Cardiac fibroblast (primary cell): ENCODE data around the gene MYH9.

Source experiments
- DNase-seq, 2 donors: peaks; one replicate each; pipeline versions ENCODE4 v3.0.0 to v3.0.0-alpha.2; 2010; ENCODE audit warnings: low read depth in 2 of 2
- H3K4me3 ChIP-seq, 2 donors: replicated peaks in 1 of 2; 1 replicate in 1 of 2; 2 replicates in 1 of 2; pipeline ENCODE4 v1.5.1; 2011; ENCODE audit warnings: low read depth in 2 of 2, low read length in 2 of 2, mild to moderate bottlenecking in 2 of 2, moderate library complexity in 1 of 2
- TF ChIP-seq, protein P1 (sequence below): IDR thresholded peaks from one replicate; pipeline ENCODE4 v1.5.1; 2011; ENCODE audit warnings: low read depth, mild to moderate bottlenecking, low read length, inconsistent platforms

MYH9 gene

DNA sequence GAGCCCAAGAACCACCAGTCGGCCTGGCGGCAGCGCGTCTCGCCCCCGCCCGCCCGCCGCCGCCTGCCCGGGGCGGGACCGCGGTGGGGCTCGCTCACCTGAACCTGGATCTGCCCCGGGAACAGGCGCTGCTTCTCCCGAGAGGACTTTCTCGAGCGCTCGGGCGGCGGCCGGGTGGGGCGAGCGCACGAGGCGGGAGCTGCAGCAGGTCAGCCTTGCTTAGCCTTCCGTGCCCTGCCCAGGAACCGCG, 133 bp downstream of the MYH9 start:
- TF ChIP-seq, protein P1, sequence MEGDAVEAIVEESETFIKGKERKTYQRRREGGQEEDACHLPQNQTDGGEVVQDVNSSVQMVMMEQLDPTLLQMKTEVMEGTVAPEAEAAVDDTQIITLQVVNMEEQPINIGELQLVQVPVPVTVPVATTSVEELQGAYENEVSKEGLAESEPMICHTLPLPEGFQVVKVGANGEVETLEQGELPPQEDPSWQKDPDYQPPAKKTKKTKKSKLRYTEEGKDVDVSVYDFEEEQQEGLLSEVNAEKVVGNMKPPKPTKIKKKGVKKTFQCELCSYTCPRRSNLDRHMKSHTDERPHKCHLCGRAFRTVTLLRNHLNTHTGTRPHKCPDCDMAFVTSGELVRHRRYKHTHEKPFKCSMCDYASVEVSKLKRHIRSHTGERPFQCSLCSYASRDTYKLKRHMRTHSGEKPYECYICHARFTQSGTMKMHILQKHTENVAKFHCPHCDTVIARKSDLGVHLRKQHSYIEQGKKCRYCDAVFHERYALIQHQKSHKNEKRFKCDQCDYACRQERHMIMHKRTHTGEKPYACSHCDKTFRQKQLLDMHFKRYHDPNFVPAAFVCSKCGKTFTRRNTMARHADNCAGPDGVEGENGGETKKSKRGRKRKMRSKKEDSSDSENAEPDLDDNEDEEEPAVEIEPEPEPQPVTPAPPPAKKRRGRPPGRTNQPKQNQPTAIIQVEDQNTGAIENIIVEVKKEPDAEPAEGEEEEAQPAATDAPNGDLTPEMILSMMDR, result no peak
- DNase-seq, result no peak
- H3K4me3 ChIP-seq, result peak overlapping the region; percentile 92 to 96

DNA sequence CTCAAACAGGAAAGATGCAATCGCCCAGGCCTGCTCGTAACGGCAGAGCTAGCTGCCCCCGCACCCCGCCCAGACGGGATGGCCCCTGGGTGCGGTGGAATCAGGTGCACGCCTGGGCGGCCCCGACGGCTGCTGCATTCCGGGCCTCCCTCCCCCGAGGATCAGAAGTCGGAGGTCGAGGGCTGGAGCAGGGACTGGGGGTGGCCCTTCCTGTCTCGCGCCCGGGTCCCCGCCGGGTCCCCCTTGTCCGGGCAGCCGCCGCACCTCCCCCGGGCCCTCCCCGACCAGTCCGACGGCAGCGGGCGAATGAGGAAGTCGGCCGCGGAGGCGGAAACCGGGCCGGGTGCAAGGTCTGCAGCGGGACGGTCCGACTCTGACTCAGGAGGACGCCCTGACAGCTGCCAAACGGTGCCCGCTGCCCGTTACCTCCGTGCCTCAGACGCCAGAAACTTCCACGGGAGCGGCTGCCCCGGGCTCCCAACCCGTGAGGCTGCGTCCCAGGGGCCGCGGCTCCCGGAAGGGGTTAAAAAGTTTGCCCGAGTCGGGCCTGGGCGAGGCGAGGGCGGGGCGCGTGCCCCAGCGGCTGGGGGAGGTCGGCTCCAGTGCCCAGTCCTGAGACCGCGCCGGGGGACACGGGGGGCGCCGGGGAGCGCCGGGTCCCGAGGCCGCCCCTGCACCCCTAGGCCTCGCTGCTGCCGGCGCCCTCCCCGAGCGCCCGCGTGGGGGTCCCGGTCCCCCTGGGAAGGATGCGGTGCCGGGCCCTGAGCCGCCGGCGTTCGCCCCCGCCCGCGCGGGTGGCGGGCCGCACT, 663 bp downstream of the MYH9 start:
- no peak for DNase-seq
- TF ChIP-seq, protein P1, result no peak
- peak overlapping the region; percentile 92 to 96 for H3K4me3 ChIP-seq

DNA sequence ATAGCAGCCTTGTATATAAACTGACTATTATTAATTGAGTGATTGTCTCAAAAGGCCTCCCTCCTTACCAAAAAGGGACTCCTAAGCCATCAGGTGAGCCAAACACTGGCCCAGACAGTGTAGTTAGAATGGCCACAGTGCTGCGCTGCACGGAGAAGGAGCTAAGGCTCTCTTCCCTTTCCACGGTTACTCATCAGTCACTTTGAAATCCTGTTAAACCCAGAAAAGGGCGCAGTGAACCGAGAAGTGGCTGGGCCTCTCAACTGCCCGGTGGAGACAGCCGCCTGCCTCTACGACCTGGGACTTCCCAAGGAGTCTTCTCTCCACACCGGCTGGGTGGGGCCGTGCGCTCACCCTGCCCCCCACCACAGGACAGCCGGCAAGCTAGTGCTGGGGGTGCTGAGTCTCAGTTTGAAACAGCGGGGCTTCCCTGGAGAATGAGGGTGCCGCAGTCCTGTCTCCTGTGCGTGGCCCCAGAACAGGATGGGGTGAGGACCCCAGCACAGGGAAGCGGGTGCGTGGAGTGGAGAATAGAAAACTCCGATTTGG, 1.3 kb downstream of the MYH9 start:
- peak; percentile 36 to 57 for DNase-seq
- peak overlapping the region; percentile 92 to 96 for H3K4me3 ChIP-seq
- TF ChIP-seq, protein P1, result no peak

DNA sequence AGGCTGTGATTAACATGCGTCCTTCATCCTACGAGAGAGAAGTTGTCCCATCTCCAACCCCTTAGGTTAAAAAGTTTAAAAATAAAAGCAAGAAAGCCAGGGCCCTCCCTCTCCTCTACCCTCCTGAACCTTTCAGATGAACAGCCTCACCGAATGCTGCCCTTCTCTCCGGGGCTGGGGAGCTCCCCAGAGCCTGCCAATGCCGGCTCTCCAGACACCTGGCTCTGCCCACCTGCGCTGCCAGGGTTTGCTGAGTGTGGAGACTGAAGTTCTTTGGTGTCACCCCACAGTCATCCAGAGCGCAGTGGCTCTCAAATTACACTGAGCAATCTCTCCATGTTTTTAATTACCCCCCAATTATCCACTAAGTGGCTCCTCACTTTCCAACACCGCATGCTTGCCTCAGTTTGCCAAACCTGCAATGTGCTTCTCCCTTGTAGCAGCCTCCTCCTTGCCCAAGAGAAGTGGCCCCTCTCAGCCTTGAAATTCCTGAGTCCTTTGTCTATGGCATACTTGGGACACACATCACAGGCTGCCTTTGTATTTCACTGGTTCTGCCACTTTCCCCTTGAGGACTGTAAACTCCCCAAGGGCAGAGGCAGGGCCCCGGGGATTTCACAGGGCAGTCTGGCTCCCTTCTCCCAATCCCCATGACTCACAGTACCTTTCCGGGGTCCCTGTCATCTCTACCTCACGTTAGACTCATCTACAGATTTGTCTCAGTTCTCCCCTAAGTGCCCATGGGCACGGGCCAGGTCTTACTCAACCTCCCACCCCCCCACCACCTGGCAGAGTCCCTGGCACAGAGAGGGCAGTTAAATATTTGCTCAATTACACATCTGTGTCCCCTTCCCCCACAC, 2.0 kb downstream of the MYH9 start:
- H3K4me3 ChIP-seq, result peak overlapping the region; percentile 92 to 96
- DNase-seq, result peak; percentile 40 to 77
- TF ChIP-seq, protein P1, result no peak

DNA sequence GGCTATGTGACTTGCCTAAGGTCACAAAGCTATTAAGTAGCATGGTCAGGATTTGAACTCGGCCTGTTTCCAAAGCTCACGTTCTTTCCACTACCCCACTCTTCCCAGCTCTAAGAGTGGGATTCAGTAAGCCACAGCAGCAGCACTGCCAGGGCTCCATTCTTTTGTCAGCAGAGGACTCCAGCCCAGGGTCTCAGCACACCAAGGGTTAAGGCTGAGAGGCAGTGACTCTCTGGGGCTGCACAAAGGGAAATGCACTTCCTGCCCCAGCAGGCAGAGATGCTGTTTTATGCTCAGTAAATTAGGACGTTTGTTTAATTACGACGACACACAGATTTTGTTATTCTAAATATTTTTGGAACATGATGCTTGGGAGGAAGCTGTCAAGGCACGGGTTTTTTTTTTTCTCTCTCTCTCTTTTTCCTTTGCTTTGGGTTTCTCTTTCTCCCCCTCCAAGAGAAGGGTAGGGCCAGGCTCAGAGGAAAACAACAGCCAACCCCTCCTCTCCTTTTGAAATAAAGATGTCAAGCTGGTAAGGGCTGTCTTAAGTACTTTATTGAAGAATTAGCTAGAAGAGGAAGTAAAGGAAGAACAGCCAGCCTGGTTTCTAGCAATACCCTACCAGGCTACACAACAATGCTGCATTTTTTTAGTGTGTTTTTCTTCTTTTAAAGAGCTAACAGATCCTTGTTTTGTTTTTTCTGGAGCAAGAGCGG, 2.8 kb downstream of the MYH9 start:
- TF ChIP-seq, protein P1, result peak; percentile 1
- H3K4me3 ChIP-seq, result peak overlapping the region; percentile 92 to 96
- peak; percentile 51 to 53 for DNase-seq

DNA sequence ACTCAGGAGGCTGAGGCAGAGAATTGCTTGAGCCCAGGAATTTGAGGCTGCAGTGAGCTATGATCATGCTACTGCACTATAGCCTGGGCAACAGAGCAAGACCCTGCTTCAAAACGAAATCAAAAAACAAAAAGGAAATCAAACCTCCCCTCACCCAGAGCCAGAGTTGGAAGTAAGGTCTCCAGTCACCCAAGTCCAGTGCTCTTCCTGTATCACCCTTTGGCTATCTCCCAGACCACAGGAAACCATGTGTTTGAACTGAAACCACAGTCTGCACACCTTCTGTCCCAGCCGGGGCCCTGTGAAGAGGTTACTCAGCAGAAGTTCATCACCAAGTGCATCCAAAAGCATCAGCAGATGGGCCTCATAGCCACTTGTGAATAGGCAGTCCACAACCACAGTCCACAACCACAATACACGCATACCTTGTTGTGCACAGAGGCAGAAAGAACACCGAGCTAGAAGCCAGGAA, 4.6 kb downstream of the MYH9 start:
- peak; percentile 51 to 92 for DNase-seq
- peak overlapping the region in 1 of 2 donors; percentile 10 for H3K4me3 ChIP-seq
- TF ChIP-seq, protein P1, result no peak
